GM23338 (cell line): ENCODE measurements around the gene NKAIN2. TPM values are rescaled to one million over a fixed set of nuclear protein-coding genes. Genes with fewer than 3 reads are reported as not detected.

Experiments
- ATAC-seq: fragments of 200-7000 bp; cut with Tn5 transposase; 3 replicates; pipeline ENCODE4 v1.9.1; 2020
- DNase-seq: peaks from one replicate; pipeline ENCODE4 v3.0.0-alpha.2; 2015; ENCODE audit warnings: low spot score
- H2AFZ ChIP-seq: fragments of 200-600 bp; sonication (generic); 2 replicates; pipeline ENCODE4 v1.8.0; 2016; ENCODE audit warnings: antibody characterized with exemption, mild to moderate bottlenecking, moderate library complexity
- H3F3A ChIP-seq: fragments of 200-600 bp; sonication (generic); replicated peaks from 2 replicates; pipeline ENCODE4 v1.8.0; 2017; ENCODE audit warnings: antibody characterized with exemption, mixed run types, low read depth
- H3K27ac ChIP-seq: fragments of 200-600 bp; sonication (generic); 2 replicates; pipeline ENCODE4 v1.6.1; 2016; ENCODE audit warnings: low read depth
- H3K27me3 ChIP-seq: fragments of 200-600 bp; sonication (generic); 2 replicates; pipeline ENCODE4 v1.8.0; 2016; ENCODE audit warnings: mild to moderate bottlenecking, mixed run types, moderate library complexity; ENCODE audit not compliant: insufficient read depth
- H3K36me3 ChIP-seq: fragments of 200-600 bp; sonication (generic); 2 replicates; pipeline ENCODE4 v1.8.0; 2016; ENCODE audit warnings: mild to moderate bottlenecking; ENCODE audit not compliant: insufficient read depth
- H3K4me1 ChIP-seq: fragments of 200-600 bp; sonication (generic); 2 replicates; pipeline ENCODE4 v1.8.0; 2016; ENCODE audit warnings: mild to moderate bottlenecking, moderate library complexity; ENCODE audit not compliant: insufficient read depth
- H3K4me2 ChIP-seq: fragments of 200-600 bp; sonication (generic); 2 replicates; pipeline ENCODE4 v1.7.1; 2017; ENCODE audit warnings: mixed run types
- H3K4me3 ChIP-seq: fragments of 200-600 bp; sonication (generic); 2 replicates; pipeline ENCODE4 v1.6.1; 2016; ENCODE audit warnings: mixed run types
- H3K79me2 ChIP-seq: fragments of 200-600 bp; sonication (generic); replicated peaks from 2 replicates; pipeline ENCODE4 v1.8.0; 2017; ENCODE audit warnings: mild to moderate bottlenecking; ENCODE audit not compliant: insufficient read depth
- H3K9me2 ChIP-seq: fragments of 200-600 bp; sonication (generic); 2 replicates; pipeline ENCODE4 v1.8.0; 2017; ENCODE audit not compliant: insufficient read depth
- H4K20me1 ChIP-seq: fragments of 200-600 bp; sonication (generic); replicated peaks from 2 replicates; pipeline ENCODE4 v1.8.0; 2017; ENCODE audit warnings: mild to moderate bottlenecking; ENCODE audit not compliant: insufficient read depth
- H3K27ac Mint-ChIP-seq: 2 replicates; pipeline ENCODE4 v1.8.0; 2020; ENCODE audit warnings: inconsistent platforms, mild to moderate bottlenecking, moderate library complexity, mixed read lengths
- H3K27me3 Mint-ChIP-seq: 3 replicates; pipeline ENCODE4 v1.8.0; 2022; ENCODE audit warnings: low read depth, mild to moderate bottlenecking, moderate library complexity, mixed read lengths, inconsistent platforms; ENCODE audit not compliant: insufficient read depth, poor library complexity
- H3K36me3 Mint-ChIP-seq: 3 replicates; pipeline ENCODE4 v1.8.0; 2021; ENCODE audit warnings: low read depth, mild to moderate bottlenecking, inconsistent platforms, moderate library complexity, mixed read lengths
- H3K4me1 Mint-ChIP-seq: 3 replicates; pipeline ENCODE4 v1.8.0; 2020; ENCODE audit warnings: mild to moderate bottlenecking, inconsistent platforms, mixed read lengths
- H3K4me3 Mint-ChIP-seq: 3 replicates; pipeline ENCODE4 v1.8.0; 2021; ENCODE audit warnings: moderate library complexity, mild to moderate bottlenecking, inconsistent platforms, mixed read lengths
- H3K9me3 Mint-ChIP-seq: 3 replicates; pipeline ENCODE4 v1.8.0; 2020; ENCODE audit warnings: moderate library complexity, mild to moderate bottlenecking, inconsistent platforms, mixed read lengths
- ETS1 ChIP-seq: IDR thresholded peaks from 2 replicates; pipeline ENCODE4 v1.6.1; 2016; ENCODE audit warnings: antibody characterized with exemption
- EZH2 ChIP-seq: fragments of 200-600 bp; sonication (generic); IDR thresholded peaks from one replicate; pipeline ENCODE4 v1.8.0; 2017; ENCODE audit warnings: antibody characterized with exemption, mild to moderate bottlenecking, low read depth; ENCODE audit not compliant: unreplicated experiment
- NANOG ChIP-seq: IDR thresholded peaks from 2 replicates; pipeline ENCODE4 v1.6.1; 2016; ENCODE audit warnings: antibody characterized with exemption, borderline replicate concordance
- REST ChIP-seq: IDR thresholded peaks from one replicate; pipeline ENCODE4 v1.6.1; 2018; ENCODE audit warnings: antibody characterized with exemption; ENCODE audit not compliant: unreplicated experiment
- ZNF114 ChIP-seq: fragments of 250-450 bp; sonication (Bioruptor Pico); IDR thresholded peaks from 2 replicates; pipeline ENCODE4 v1.5.0; 2020; ENCODE audit warnings: mild to moderate bottlenecking, moderate library complexity
- ZNF462 ChIP-seq: fragments of 250-450 bp; sonication (Bioruptor Pico); IDR thresholded peaks from 2 replicates; pipeline ENCODE4 v1.5.0; 2020; ENCODE audit warnings: mild to moderate bottlenecking, moderate library complexity
- polyA plus RNA-seq: library from polyadenylated mRNA; unstranded; fragments of >200 nt; fragmentation: Nextera tagmentation; extraction: Ambion mirVana; gene quantifications from 2 replicates; pipeline ENCODE4 v1.2.1, GENCODE V29; 2016
- total RNA-seq: library from RNA; depleted of rRNA; stranded (reverse); fragments of >200 nt; shearing (Covaris generic); gene quantifications from 2 replicates; pipeline ENCODE4 v1.2.3, GENCODE V29; 2014

Gene NKAIN2
- total and polyA plus RNA-seq, 2 experiments from 2014 or later = 0.39 to 1.1 TPM

- no peak overlapping the region for H3K4me3 ChIP-seq
- H3K27me3 ChIP-seq = no peaks in the 10 kb centered on the region
- 0 out of 2 replicates have a peak, but pooled peaks cover 6% of the 10 kb centered on the region for H3K36me3 ChIP-seq
- H2AFZ ChIP-seq = no peak overlapping the region; the same call in 1 of the 2 replicates
- no peaks in the 10 kb centered on the region for H4K20me1 ChIP-seq
- Mint-ChIP-seq H3K4me1 (peaks cover 4% of the 10 kb centered on the region; the same call in 2 of the 3 replicates), H3K27ac (no peak overlapping the region), H3K27me3 (no peaks in the 10 kb centered on the region), H3K4me3 (no peak overlapping the region), H3K36me3 (peaks cover 7% of the 10 kb centered on the region; the same call in 2 of the 3 replicates), H3K9me3 (peaks cover 10% of the 10 kb centered on the region)
- no peak overlapping the region for H3K27ac ChIP-seq
- H3K79me2 ChIP-seq = no peaks in the 10 kb centered on the region
- DNase-seq (no peak), ATAC-seq (no peak)
- 0 out of 2 replicates have a peak, but pooled peaks cover 3% of the 10 kb centered on the region for H3K9me2 ChIP-seq
- H3K4me2 ChIP-seq = no peak overlapping the region
- H3F3A ChIP-seq = no peaks in the 10 kb centered on the region
- TF ChIP-seq NANOG (no peak), REST (no peak), ETS1 (no peak)
- no peaks in the 10 kb centered on the region for H3K4me1 ChIP-seq
These were observed 996.0 kb downstream of the NKAIN2 start for GRCh38 chr6:124799638-124800037.

- H3K4me3 ChIP-seq = no peak overlapping the region
- Mint-ChIP-seq H3K9me3 (peaks cover 10% of the 10 kb centered on the region), H3K4me3 (no peak overlapping the region), H3K4me1 (peaks cover 4% of the 10 kb centered on the region; the same call in 2 of the 3 replicates), H3K27ac (no peak overlapping the region), H3K27me3 (no peaks in the 10 kb centered on the region), H3K36me3 (peaks cover 7% of the 10 kb centered on the region; the same call in 2 of the 3 replicates)
- H3K9me2 ChIP-seq = 0 out of 2 replicates have a peak, but pooled peaks cover 3% of the 10 kb centered on the region
- H4K20me1 ChIP-seq = no peaks in the 10 kb centered on the region
- H3K27ac ChIP-seq = no peak overlapping the region
- H3K27me3 ChIP-seq = no peaks in the 10 kb centered on the region
- peak; percentile 54 for ATAC-seq
- peak; percentile 12 for DNase-seq
- H3K79me2 ChIP-seq = no peaks in the 10 kb centered on the region
- H3K4me2 ChIP-seq = no peak overlapping the region
- no peaks in the 10 kb centered on the region for H3K4me1 ChIP-seq
- peak overlapping the region; percentile 88 for H2AFZ ChIP-seq
- H3F3A ChIP-seq = no peaks in the 10 kb centered on the region
- 0 out of 2 replicates have a peak, but pooled peaks cover 6% of the 10 kb centered on the region for H3K36me3 ChIP-seq
- TF ChIP-seq ZNF462 (CRISPR knock-in tag) (no peak), EZH2 (no peak), ETS1 (no peak), ZNF114 (CRISPR knock-in tag) (no peak)
These were observed 996.6 kb downstream of the NKAIN2 start for GRCh38 chr6:124800222-124800621.
